Fibroblast of mammary gland (primary cell): ENCODE results near the gene S100A1.

Source experiments
- DNase-seq: peaks from one replicate; pipeline ENCODE4 v3.0.0-alpha.2; 2010; ENCODE audit warnings: low read depth
- H3K4me3 ChIP-seq: 2 replicates; pipeline ENCODE4 v1.5.1; 2011; ENCODE audit warnings: low read depth, mild to moderate bottlenecking, low read length, moderate library complexity; ENCODE audit not compliant: control insufficient read depth
- TF ChIP-seq, protein P1 (sequence below): conservative IDR thresholded peaks from 2 replicates; pipeline ENCODE4 v1.5.1; 2011; ENCODE audit warnings: low read depth, low read length, inconsistent platforms; ENCODE audit not compliant: control insufficient read depth, insufficient read depth

S100A1 gene

GRCh38 chr1:153680120-153680403 lies 51.8 kb downstream of the S100A1 start:
- H3K4me3 ChIP-seq, result peak overlapping the region; percentile 40
- DNase-seq, result no peak
- TF ChIP-seq, protein P1, sequence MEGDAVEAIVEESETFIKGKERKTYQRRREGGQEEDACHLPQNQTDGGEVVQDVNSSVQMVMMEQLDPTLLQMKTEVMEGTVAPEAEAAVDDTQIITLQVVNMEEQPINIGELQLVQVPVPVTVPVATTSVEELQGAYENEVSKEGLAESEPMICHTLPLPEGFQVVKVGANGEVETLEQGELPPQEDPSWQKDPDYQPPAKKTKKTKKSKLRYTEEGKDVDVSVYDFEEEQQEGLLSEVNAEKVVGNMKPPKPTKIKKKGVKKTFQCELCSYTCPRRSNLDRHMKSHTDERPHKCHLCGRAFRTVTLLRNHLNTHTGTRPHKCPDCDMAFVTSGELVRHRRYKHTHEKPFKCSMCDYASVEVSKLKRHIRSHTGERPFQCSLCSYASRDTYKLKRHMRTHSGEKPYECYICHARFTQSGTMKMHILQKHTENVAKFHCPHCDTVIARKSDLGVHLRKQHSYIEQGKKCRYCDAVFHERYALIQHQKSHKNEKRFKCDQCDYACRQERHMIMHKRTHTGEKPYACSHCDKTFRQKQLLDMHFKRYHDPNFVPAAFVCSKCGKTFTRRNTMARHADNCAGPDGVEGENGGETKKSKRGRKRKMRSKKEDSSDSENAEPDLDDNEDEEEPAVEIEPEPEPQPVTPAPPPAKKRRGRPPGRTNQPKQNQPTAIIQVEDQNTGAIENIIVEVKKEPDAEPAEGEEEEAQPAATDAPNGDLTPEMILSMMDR, result no peak
